LNCAP (cell line): ENCODE data around the gene USP6.

ENCODE experiments used
- TF ChIP-seq, protein P1 (sequence below): fragments of 450-650 bp; IDR thresholded peaks from 2 replicates; pipeline ENCODE4 v1.5.1; 2017; ENCODE audit warnings: mild to moderate bottlenecking

Gene USP6

DNA sequence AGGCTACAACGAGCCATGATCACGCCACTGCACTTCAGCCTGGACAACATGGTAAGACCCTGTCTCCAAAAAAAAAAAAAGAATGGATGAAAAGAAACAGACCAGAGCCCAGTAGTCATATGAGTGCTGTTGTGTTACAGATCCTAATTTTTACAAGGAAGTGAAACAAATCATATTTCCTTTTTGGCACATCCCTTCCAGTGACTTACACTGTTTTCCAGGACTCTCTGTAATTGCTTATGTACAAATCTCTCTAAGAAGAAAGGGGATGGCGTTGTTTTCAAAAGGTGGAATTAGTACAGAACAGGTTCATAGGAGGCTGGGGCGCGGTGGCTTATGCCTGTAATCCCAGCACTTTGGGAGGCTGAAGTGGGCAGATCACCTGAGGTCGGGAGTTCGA is 95.6 kb downstream of the USP6 start:
- TF ChIP-seq, protein P1, sequence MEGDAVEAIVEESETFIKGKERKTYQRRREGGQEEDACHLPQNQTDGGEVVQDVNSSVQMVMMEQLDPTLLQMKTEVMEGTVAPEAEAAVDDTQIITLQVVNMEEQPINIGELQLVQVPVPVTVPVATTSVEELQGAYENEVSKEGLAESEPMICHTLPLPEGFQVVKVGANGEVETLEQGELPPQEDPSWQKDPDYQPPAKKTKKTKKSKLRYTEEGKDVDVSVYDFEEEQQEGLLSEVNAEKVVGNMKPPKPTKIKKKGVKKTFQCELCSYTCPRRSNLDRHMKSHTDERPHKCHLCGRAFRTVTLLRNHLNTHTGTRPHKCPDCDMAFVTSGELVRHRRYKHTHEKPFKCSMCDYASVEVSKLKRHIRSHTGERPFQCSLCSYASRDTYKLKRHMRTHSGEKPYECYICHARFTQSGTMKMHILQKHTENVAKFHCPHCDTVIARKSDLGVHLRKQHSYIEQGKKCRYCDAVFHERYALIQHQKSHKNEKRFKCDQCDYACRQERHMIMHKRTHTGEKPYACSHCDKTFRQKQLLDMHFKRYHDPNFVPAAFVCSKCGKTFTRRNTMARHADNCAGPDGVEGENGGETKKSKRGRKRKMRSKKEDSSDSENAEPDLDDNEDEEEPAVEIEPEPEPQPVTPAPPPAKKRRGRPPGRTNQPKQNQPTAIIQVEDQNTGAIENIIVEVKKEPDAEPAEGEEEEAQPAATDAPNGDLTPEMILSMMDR = no peak

DNA sequence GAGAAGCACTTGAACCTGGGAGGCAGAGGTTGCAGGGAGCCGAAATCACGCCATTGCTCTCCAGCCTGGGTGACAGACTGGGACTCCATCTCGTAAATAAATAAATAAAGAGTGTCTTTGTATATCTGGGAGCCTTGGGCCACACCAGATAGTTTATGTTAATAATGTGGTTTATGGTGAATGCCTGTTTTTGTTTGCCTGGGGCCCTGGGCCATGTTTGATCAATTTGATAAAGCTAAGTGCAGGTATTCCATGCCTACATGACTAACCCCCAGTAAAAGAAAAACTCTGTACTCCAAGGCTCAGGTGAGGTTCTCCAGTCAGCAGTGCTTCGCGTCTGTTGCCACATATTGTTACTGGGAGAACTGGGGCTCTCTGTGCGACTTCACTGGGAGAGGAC is 103.7 kb downstream of the USP6 start:
- TF ChIP-seq, protein P1 = no peak

DNA sequence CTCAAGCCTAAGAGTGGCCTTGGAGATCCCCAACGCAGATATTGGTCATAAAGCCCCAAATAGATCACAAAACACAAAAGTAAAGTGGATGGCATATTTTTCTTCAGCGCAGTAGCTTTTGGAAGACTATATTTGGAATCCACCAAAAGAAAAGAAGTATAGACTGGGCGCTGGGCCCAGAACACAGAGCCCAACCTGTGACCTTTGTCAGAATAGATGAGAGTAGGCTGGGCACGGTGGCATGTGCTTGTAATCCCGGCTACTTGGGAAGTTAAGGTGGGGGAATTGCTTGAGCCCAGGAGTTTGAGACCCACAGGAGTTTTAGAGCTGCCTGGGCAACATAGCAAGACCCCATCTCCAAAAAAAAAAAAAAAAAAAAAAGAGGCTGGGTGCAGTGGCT is 104.2 kb downstream of the USP6 start:
- TF ChIP-seq, protein P1 = no peak
